GM19467 (cell line): ENCODE measurements around the gene HSD11B2.

Source experiments
- ATAC-seq: cut with Tn5 transposase; IDR thresholded peaks from one replicate; pipeline ENCODE4 v1.9.1; 2021; ENCODE audit warnings: mild to moderate bottlenecking, moderate library complexity; ENCODE audit not compliant: unreplicated experiment

HSD11B2 gene

DNA sequence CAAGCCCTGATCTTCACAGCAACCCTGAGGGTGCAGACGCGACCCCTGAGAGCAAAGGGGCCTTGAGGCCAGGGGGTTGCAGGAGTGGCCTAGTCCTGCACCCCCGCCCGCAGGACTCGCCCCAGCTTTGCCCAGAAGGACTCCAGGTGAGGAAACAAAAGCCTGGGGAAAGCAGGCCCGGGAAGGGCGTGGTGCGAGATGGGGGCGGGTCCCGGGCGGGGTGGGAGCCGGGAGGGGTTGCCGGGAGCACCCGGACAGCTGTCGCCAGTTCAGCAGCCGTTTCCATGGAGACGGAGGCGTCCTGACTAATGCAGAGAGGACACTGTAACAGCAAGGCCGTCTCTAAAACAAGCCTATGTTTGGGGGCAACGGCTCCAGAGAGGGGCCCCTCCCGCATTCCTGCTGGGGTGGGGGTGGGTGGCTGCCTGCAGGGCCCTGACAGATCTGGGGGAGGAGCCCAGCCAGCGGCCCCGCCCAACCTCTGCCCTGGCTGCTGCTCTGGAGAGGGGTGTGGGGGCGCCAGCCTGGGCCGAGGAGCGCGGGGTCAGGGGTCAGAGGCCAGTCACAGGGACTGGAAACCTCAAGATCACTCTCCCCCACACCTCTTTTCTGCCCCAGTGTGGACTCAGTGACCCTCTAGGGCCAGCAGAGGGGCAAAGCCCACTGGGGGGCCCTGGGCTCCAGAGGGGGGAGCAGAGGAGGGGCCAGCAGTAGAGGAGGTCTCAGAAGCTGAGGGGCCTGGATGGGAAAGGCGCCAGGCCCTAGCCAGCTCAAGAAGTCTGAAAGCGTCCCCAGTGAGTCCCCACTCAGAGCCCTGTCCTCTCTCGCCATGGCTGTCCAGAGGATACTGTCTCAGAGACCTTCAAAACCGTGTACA, 34.5 kb upstream of the HSD11B2 start:
- no peak for ATAC-seq

DNA sequence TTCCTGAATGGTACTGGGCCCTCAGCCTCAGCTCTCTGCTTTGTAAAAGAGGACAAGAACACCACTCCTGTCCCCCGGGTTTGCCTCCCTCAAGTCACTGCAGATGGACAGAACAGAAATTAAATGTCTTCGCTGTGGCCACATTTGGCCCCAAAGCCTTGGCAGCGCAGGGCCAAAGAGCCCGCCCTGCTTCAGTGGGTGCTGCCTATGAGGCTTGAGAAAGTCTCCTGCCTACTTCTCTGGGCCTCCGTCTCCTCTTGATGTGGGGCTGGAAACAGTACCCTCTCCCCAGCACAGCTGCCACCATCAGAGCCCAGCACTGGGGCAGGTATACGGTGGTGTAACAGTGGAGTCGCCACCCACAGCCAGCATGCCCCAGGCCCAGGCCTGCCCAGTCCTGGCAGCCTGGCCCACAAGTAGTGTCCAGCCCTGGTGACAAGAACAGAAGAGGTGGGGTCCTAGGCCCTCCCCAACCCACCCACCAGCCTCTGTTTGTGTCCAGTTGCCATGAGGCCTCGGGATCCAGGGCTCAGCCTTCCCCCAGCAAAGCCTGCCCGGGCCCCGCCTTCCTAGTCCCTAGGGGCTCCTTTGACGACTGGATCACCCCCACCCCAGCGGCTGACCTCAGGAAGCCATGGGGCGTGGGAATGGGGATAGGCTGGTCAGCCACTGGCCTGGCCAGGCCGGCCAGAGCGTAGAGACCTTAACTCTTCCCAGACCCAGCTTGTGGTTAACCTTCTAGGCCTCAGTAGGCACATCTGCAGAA, 33.7 kb upstream of the HSD11B2 start:
- no peak for ATAC-seq

DNA sequence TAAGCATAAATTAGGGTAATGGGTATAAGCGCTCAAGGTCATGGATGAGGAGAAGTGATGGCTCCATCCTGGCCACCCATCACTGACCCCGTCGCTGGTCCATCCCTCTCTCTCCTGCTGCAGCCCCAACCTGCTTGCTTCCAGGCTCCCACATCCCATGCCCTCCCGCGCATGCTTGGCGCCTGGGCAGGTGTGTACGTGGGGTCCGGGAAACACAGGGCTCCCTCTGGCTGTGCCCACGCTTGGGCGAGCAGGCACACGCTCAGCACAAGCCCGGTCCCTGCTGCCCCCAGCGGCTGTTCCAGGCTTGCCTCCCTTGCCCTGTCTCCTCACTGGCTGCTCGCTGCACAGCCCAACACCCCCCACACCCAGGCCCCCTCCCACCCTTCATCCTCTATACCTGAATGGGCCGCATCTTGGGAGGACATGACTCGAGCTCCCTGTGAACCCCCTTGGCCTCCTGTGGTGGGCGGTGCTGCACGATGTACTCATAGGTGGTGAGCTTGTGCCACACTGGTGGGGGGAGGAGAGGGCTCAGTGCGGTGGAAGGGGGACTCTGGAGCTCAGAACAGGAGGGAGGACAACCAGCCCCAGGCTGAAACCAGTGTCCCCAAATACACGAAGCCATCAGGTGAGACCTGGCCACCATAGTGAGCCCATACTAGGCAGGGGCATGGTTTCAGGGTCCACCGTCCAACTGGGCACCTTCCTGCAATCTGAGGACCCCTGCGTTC, 32.9 kb upstream of the HSD11B2 start:
- no peak for ATAC-seq

GRCh38 chr16:67398546-67399217, 32.2 kb upstream of the HSD11B2 start:
- ATAC-seq, result no peak

GRCh38 chr16:67399218-67399733, 31.6 kb upstream of the HSD11B2 start:
- ATAC-seq, result no peak

- no peak for ATAC-seq
Measured at GRCh38 chr16:67399749-67400704, 30.9 kb upstream of the HSD11B2 start.

- ATAC-seq, result no peak
Measured at GRCh38 chr16:67400901-67401300, 30.0 kb upstream of the HSD11B2 start.

- ATAC-seq, result no peak
Measured at GRCh38 chr16:67403976-67404555, 26.9 kb upstream of the HSD11B2 start.

DNA sequence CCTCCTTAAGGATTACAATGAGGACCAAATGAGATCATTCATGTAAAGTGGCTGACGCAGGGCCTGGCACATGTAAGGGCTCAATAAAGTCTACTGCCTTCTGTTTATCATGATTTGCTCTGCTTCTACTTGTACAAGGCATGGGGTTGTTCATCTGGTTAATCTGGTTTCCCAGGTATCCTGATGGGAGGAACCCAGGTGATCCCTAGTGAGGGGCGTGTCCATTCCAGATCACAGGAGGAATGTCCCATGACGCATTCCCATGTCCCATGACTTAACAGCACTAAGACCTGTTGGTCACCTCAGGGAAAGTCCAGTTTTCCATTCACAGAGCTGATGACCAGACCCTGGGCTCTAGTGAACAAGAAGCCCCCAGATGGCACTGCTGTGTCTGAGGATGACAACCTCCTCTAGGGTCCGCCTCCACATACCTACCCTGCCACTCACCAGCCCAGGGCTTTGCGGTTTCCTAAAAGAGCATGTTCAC, 26.1 kb upstream of the HSD11B2 start:
- no peak for ATAC-seq

DNA sequence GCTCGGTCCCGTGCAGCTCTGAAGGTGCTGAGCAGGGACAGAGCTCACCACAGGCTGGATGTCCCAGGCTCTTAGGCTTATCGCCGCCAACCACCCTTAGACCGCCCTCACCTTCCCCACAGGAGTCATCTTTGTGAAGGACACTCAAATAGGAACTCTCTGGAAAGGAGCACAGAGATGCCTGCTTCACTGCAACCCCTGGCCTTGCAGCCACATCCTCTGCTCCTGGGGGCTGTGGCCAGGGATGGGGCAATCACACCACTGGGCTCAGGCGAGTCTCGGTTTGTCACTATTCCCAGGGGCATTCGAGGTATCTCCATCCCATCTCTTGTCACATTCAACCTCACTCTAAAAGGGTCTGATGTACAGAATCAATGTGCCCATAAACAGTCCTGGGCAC, 25.6 kb upstream of the HSD11B2 start:
- ATAC-seq, result no peak

DNA sequence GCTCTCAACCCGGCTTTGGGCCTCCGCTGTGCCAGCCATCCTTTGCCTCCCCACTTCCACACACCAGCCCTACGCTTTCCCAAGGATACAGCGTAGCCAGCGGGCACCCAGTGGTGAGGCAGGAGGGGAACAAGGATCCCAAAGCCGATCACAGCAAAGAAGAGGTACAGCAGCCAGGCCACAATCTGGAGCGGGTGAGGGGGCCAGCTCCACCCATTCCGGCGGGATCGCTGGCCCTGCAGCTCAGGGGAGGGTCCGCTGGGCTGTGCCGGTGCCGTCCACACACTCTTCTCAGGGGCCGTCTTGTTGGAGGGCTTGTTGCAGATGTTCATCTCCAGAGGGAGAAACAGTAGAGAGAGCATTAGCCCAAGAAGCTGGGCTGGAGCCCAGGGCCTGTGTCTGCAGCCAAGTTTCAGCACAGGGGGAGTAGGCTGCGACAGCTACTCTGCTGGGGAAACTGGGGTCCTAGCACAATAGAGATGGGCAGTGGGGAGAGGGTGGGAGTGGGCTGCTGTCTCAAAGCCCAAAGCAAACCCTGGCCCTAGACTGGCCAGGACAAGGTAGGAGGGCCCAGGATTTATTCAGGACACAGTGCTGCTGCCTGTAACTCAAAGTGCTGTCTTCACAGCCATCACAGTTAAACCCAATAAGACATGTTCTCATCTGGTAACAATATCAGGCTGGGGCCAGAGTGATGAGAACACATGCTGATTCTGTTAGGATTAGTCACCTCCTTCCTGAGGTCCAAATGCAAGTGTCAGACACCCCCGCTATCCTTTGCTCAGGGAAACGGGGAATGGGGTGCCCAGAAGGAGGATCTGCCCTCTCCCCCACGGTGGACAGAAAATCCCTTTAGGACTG, 24.6 kb upstream of the HSD11B2 start:
- no peak for ATAC-seq

DNA sequence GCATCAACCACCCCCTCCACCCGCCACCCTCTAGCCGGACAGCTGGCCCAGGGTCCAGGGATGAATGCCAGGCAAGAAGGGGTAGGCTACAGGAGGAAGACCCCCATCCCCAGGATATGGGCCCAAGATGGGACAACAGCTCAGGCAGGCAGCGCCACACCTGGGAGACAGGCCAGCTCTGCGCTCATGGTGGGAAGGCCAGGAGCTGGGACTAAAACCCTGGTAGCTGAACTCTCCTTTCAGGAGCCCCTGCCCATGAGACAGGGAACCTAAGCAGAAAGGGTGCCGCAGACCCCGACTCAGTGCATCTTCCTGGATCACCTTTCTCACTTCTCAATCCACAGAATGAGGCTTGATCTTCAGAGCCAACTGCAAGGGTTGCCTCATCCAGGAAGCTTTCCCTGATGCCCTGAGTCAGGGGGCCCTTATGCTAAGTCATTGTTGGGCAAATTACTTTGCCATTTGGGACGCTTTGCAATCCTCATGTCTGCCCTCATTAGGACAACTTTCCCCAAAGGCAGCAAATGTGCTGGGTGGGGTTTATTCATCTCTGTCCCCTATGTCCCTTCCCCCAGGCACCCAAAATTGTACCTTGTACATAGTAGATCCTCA, 23.6 kb upstream of the HSD11B2 start:
- ATAC-seq, result no peak

- ATAC-seq, result no peak
Measured at GRCh38 chr16:67407788-67408452, 23.0 kb upstream of the HSD11B2 start.

GRCh38 chr16:67409631-67410030, 21.3 kb upstream of the HSD11B2 start:
- ATAC-seq, result no peak

- ATAC-seq, result no peak
Measured at GRCh38 chr16:67411339-67411738, 19.6 kb upstream of the HSD11B2 start.

DNA sequence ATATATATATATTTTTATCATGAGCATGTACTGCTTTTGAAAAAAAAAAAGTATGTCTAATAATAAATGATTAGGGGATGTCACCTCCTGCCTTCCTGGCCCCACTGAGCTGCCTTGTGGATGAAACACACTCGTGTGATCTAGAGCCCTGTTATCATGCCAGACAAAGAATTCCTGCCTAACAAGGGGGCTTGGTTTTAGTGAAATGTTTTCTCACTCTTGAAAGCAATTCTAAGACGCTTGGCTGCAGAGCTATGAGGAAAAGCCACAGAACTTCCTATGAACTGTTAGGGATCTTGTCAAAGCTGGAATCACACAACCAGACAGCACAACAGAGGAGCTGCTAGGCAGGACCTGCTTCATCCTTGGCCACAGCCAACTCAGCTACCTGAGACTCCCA, 18.6 kb upstream of the HSD11B2 start:
- ATAC-seq, result no peak
